Suprapubic skin (tissue), 4 donors: ENCODE data around the gene MFSD1. TPM values are rescaled to one million over a fixed set of nuclear protein-coding genes. Genes with fewer than 3 reads are reported as not detected.
A peak's percentile ranks its signal among the peaks of the same experiment; 100 is the strongest.

Experiments used
- DNase-seq, 2 donors: peaks; one replicate each; pipeline ENCODE4 v3.0.0-alpha.2; 2019; ENCODE audit warnings: low spot score in 2 of 2
- H3K27ac ChIP-seq: fragments of 200-600 bp; sonication (generic); one replicate; pipeline ENCODE4 v1.5.1; 2019
- H3K27me3 ChIP-seq: fragments of 200-600 bp; sonication (generic); one replicate; pipeline ENCODE4 v1.5.1; 2019
- H3K36me3 ChIP-seq: fragments of 200-600 bp; sonication (generic); one replicate; pipeline ENCODE4 v1.5.1; 2019
- H3K4me1 ChIP-seq: fragments of 200-600 bp; sonication (generic); one replicate; pipeline ENCODE4 v1.5.1; 2019
- H3K4me3 ChIP-seq: fragments of 200-600 bp; sonication (generic); one replicate; pipeline ENCODE4 v1.5.1; 2019; ENCODE audit warnings: mild to moderate bottlenecking
- H3K9me3 ChIP-seq: fragments of 200-600 bp; sonication (generic); one replicate; pipeline ENCODE4 v1.5.1; 2019
- CTCF ChIP-seq, 2 donors: fragments of 200-600 bp in 1 of 2; fragments of 450-650 bp in 1 of 2; sonication (generic) in 1 of 2; IDR thresholded peaks; one replicate each; pipeline ENCODE4 v1.5.1; 2016 to 2019; ENCODE audit warnings: antibody characterized with exemption in 2 of 2, mild to moderate bottlenecking in 1 of 2, moderate library complexity in 1 of 2
- EP300 ChIP-seq: sonication (generic); formaldehyde crosslinking; IDR thresholded peaks from one replicate; pipeline ENCODE4 v1.6.1; 2017; ENCODE audit warnings: antibody characterized with exemption
- POLR2A ChIP-seq, 2 donors: fragments of 450-650 bp; IDR thresholded peaks; one replicate each; pipeline ENCODE4 v1.6.1; 2017; ENCODE audit warnings: antibody characterized with exemption in 2 of 2, mild to moderate bottlenecking in 2 of 2, moderate library complexity in 2 of 2
- POLR2AphosphoS5 ChIP-seq, 3 donors: sonication (generic); formaldehyde crosslinking; IDR thresholded peaks; one replicate each; pipeline ENCODE4 v1.6.1; 2017; ENCODE audit warnings: antibody characterized with exemption in 3 of 3
- WGBS: methylation state at CpG from one replicate; pipeline ENCODE4 v1.1.5; 2018; 5-methylcytosine and 5-hydroxymethylcytosine counted together
- total RNA-seq, 4 donors: library from RNA; depleted of rRNA; stranded (reverse); fragments of >200 nt; gene quantifications; one replicate each; pipeline ENCODE4 v1.1.0, GENCODE V29; 2016

MFSD1 gene
- total RNA-seq, 4 donors from 2014 or later: 46.3 to 80.6 (median 70.8) TPM

GRCh38 chr3:158763421-158763820 lies 38.4 kb upstream of the MFSD1 start:
- DNase-seq: no peak
- WGBS: 70% methylated on average over 2 of the region's 2 CpGs
- Histone ChIP-seq H3K4me3 (no peak overlapping the region), H3K27ac (no peak overlapping the region), H3K27me3 (no peaks in the 10 kb centered on the region), H3K36me3 (no peaks in the 10 kb centered on the region), H3K9me3 (no peaks in the 10 kb centered on the region), H3K4me1 (peaks cover 14% of the 10 kb centered on the region)
- TF ChIP-seq POLR2AphosphoS5 (IDR thresholded peaks at IDR 0.05): no peak

GRCh38 chr3:158765518-158766205 lies 36.2 kb upstream of the MFSD1 start:
- H3K27me3 ChIP-seq: no peaks in the 10 kb centered on the region
- 83% methylated on average over 2 of the region's 3 CpGs for WGBS
- peaks cover 29% of the 10 kb centered on the region for H3K4me1 ChIP-seq
- DNase-seq: no peak
- no peaks in the 10 kb centered on the region for H3K36me3 ChIP-seq
- H3K9me3 ChIP-seq: no peaks in the 10 kb centered on the region
- no peak overlapping the region for H3K4me3 ChIP-seq
- H3K27ac ChIP-seq: peak overlapping the region; percentile 24
- TF ChIP-seq CTCF (IDR thresholded peaks at IDR 0.05) (no peak), EP300 (no peak), POLR2AphosphoS5 (IDR thresholded peaks at IDR 0.05) (no peak), POLR2A (IDR thresholded peaks at IDR 0.05) (no peak)

GRCh38 chr3:158766364-158766763 lies 35.5 kb upstream of the MFSD1 start:
- peaks cover 29% of the 10 kb centered on the region for H3K4me1 ChIP-seq
- no peak overlapping the region for H3K4me3 ChIP-seq
- no peak overlapping the region for H3K27ac ChIP-seq
- DNase-seq: no peak
- H3K9me3 ChIP-seq: no peaks in the 10 kb centered on the region
- no peaks in the 10 kb centered on the region for H3K36me3 ChIP-seq
- TF ChIP-seq CTCF (IDR thresholded peaks at IDR 0.05): no peak
- no peak for TF ChIP-seq POLR2A (IDR thresholded peaks at IDR 0.05)
- TF ChIP-seq POLR2AphosphoS5 (IDR thresholded peaks at IDR 0.05): no peak
- TF ChIP-seq EP300: no peak
- H3K27me3 ChIP-seq: no peaks in the 10 kb centered on the region
- WGBS: 77% methylated on average over 1 of the region's 1 CpG

GRCh38 chr3:158768361-158768787 lies 33.5 kb upstream of the MFSD1 start:
- Histone ChIP-seq H3K27ac (peak overlapping the region; percentile 16), H3K4me1 (peaks cover 29% of the 10 kb centered on the region), H3K36me3 (no peaks in the 10 kb centered on the region), H3K27me3 (no peaks in the 10 kb centered on the region), H3K9me3 (no peaks in the 10 kb centered on the region), H3K4me3 (peak overlapping the region; percentile 0)
- TF ChIP-seq POLR2A (IDR thresholded peaks at IDR 0.05) (no peak), CTCF (IDR thresholded peaks at IDR 0.05) (no peak)
- DNase-seq: peak in 1 of 2 donors; percentile 73
- WGBS: 26% methylated on average over 7 of the region's 7 CpGs

- DNase-seq: no peak
- H3K27ac ChIP-seq: peak overlapping the region; percentile 16
- peak overlapping the region; percentile 0 for H3K4me3 ChIP-seq
- H3K9me3 ChIP-seq: no peaks in the 10 kb centered on the region
- 47% methylated on average over 8 of the region's 8 CpGs for WGBS
- no peaks in the 10 kb centered on the region for H3K27me3 ChIP-seq
- peaks cover 29% of the 10 kb centered on the region for H3K4me1 ChIP-seq
- TF ChIP-seq POLR2AphosphoS5 (IDR thresholded peaks at IDR 0.05) (peak in 1 of 3 donors; percentile 53), CTCF (IDR thresholded peaks at IDR 0.05) (no peak)
- no peaks in the 10 kb centered on the region for H3K36me3 ChIP-seq
These were observed 32.8 kb upstream of the MFSD1 start for GRCh38 chr3:158768881-158769543.
